Hindlimb muscle (tissue), 1 donor: ENCODE results near the gene PCDH9. TPM values are rescaled to one million over a fixed set of nuclear protein-coding genes. Genes with fewer than 3 reads are reported as not detected.
A peak's percentile ranks its signal among the peaks of the same experiment; 100 is the strongest.
"Not testable (repeated sequence)": the region's sequence is repeated elsewhere in the genome, so short reads cannot be mapped to it uniquely, and the experiment has no call there.

Source experiments
- DNase-seq: peaks from one replicate; pipeline ENCODE4 v3.0.0-alpha.2; 2013
- polyA plus RNA-seq: library from polyadenylated mRNA; unstranded; fragments of 120-200 nt; gene quantifications from one replicate; pipeline ENCODE4 v1.2.1, GENCODE V29; 2013; ENCODE audit not compliant: insufficient read length

PCDH9 gene
- polyA plus RNA-seq, 1 donor: 2.0 TPM

DNA sequence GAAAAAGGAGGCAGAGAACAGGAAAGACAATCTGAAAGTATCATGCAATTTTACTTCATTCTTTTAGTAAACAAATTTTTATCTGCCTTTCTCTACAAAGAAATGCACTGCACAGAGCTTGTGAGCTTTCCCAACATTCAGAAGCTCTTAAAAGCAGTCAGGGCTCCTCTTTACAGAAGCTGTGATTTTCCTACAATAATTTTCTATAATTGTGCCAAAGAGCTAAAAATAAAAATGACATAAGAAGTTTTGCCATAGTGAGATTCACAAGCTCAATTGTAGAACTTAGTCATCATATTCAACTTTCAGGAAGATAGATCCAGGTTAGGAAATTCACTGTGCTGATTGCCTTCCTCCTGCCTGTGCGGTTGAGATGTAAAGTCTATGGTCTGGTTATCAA is 341.4 kb downstream of the PCDH9 start:
- no peak for DNase-seq

DNA sequence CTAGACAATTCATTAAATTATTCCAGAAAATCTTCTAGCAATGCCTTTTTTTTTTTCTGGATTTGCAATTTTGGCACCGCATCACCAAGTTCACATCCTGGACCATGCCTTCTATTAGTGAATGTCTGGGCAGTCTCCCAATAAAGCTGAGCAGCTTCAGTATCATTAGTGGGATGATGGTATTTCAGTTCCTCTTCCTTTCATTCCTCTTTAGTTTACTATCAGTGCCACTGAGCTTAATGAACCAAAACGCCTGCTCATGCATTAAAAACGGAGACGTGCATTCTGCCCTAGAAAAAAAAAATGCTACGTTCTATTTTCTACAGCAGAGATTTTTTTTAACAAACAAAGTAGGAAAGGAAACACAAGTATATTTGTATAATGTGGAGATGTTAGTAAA is 343.0 kb downstream of the PCDH9 start:
- DNase-seq: peak; percentile 32

DNA sequence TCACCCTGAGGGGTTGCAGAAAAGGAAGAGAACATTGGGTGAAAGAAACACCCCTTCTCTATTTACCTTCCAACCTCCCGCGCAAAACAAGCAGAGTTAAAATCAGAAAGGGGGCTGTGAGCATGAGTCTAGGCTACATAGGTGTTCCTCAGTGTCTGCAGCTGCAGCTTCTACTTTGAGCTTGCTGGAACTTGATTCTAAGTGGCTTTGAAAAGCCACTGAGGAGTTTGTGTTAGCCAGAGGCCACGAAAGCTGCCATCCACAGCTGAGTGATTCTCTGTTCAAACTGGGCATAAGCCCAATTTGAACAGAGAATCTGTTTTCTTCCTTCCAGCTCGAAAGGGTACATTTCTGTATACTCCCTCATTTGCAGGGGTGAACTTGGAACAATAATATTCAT is 343.9 kb downstream of the PCDH9 start:
- no peak for DNase-seq

DNA sequence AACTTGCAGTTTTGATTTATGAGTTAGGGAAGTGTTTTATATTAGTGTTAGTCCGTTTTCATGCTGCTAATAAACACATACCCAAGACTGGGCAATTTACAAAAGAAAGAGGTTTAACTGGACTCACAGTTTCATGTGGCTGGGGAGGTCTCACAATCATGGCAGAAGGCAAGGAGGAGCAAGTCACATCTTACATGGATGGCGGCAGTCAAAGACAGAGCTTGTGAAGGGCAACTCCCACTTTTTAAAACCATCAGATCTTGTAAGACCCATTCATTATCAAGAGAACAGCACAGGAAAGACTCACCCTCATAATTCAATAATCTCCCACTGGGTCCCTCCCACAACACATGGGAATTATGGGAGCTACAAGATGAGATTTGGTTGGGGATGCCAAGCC is 349.0 kb downstream of the PCDH9 start:
- not testable (repeated sequence) for DNase-seq

DNA sequence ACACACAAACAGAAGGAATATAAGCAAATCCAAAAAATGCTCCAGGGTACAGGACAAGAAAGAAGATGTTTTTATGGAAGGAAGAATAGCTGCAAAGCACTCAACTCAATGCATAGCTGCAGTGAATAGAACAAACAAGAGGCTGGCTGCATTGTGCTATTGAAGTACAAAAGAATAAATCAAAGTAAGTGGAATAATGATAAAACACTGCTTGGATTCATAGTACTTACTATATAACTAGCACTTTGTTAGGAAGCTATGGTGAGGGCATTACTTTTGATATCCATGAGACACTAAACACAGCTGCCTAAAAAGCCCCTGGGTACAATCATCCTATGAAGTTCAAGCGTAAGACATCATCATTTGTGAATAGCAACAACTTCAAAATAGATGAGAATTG is 350.1 kb downstream of the PCDH9 start:
- DNase-seq: no peak

DNA sequence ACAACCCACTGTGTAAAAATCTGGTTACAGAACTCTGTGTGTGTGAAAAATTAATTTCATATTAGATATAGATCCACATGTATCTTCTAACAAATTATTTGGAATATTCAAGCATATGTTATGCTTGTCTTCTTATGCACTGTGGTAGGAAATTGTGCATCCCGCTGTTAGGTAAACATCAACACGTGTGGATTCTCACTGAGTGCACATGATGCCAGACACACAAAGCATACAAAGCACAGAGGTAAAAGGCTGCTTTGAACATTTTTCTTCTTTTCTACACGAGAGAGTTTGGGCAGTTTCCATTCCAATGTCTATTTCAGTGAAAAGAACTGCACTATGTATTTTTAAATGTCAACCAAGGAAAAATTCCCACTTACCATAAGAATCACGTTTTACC is 354.9 kb downstream of the PCDH9 start:
- DNase-seq: no peak

DNA sequence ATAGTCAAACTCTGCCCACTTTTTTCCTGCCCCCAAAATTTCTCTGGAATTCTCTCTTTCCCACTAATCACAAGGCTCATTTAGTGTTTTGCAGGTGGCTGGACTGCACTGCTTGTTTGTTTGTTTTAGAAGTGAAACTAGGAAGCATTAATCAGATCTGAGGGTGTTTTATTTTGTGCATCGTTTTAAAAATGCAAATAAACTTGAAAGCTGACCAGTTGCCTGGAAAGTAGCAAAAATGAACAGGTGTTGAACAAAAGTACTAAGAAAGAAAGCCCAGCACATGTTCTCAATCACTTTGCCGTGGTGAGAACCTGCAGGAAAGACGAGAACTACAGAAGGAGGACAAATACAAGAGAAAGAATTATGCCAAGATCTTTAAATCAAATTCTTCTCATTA is 365.5 kb downstream of the PCDH9 start:
- no peak for DNase-seq

DNA sequence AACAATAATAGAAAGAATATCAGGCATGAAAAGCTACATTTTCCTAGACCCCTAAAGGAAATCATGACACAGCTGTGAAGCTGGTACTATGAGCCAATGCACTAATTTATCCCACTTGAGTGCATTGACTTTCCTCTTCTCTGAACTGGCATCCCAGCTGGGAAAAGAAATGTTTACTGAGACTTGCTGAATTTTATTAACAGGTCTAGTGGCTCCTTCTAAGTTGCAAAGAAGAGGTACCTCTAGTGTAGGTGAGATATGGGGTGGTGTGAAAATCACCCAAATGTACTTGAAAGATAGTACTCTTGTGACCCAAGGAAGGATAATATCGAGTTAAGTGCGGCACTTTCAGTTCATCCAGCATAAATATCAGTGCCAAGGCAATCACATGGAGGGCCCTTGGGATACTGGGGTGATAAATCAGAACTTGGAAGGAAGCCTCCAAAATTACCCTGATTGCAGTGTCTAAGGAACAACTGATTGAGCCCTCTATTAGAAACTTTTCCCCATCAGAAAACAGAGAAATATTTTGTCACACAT is 369.2 kb downstream of the PCDH9 start:
- no peak for DNase-seq

DNA sequence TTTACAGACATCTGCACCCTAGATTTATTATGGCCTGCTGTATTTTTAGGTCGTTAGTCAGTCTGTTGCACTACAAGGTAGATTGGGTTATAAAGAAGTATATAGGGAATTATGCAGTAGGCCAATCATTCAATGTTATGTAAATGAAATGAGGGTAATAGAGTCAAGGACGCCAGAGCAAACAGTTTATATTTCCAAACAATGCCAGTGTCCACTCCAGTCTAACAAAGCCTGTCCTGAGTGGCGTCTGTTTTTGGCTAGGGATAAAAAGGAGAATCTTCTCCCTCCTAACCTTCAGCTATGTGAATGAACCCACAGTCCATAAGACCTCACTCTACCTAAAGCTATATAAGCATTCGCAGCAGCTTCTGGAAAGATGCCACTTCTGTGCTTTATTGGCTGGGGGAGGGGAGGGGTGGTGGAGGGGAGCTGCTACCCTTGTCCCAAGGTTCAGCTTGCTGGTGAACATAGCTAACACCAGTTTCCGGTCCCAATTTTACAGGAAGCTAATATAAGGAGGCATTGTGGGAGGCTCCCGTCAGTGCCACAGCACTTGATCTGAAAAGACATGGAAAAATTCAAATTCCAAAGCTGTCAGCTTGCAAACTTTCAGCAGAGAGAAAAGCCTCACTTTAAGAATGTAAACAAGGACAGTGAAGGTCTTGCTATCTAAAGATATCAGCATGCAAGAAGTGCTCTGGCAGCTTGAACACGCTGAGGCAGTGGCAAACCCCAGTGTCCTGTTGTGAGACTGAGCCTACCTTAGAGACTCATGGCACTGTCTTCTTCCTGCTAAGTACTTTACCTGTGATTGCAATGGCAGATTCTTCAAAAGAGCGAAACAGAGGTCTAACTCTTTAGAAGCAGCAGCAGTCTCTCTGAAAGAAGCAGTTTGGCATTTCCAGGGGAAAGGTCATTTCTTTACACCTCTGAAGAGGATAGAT is 369.9 kb downstream of the PCDH9 start:
- DNase-seq: no peak

DNA sequence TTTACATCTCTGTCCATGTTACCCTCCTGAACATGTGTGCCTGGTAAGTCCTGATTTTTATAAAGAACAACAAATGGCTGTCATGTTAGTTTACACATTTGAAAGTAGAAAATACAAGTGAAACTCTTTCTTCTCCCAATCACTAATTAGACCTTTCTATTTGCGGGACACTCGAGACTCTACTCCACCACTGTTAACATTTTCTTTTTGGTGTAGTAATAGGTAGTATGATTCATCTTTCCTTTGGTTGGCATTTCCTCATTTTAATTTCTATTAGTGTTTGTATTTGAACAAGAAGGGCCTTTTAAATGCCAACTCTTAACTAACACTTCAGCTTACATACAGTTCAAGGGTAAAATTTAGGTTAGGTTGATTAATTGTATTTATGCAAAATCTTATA is 371.1 kb downstream of the PCDH9 start:
- no peak for DNase-seq

DNA sequence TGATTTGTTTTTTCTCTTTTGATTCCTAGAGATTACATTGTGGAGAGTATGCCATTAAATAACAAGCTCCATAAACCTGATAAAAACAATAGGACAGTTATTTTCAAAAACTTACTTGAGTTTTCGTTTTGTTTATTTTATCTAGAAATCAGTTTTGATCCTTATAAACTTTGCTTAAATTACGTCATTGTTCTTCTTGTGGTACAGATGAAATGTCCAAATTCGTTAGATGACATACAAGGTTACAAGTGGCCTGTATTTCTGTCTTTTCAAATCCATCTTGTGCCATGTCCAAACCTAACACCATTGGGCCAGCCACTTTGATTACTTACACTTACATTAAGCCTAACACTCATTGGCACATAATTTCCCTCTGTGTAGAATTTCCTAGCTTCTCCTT is 372.0 kb downstream of the PCDH9 start:
- DNase-seq: no peak

DNA sequence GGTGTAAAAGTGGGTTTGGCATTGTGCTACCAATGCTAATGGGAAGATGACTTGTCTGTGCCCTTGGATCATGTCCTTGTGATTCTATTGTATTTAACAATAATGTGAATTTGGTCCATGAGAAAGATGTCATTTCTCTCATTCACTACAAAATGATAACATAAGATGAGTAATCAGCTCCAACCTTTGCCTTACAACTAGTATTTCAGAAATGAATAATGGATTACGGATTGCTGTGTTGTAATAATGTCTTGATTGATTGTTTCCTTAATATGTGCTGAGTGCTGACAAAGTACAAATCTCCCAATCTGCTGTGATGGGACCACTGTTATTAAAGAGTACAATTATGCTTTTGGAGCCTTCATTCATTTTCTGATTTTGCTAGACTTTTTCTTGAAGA is 375.0 kb downstream of the PCDH9 start:
- DNase-seq: no peak

DNA sequence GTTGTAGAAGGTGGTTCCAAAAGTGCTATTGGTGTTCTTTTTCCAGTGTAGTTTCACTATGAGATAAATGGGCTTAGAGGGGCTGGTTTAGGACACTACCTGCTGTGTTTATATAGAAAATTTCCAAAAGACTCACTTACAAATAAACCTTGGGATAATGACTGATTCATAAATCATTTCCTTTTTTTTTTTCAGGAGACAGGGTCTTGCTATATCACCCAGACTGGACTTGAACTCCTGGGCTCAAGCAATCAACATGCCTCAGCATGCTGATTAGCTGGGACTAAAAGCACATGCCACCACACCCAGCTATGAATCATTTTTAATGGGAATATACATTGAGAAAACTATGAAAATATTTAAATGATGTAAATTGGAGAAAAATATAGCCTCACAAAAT is 376.6 kb downstream of the PCDH9 start:
- DNase-seq: no peak

DNA sequence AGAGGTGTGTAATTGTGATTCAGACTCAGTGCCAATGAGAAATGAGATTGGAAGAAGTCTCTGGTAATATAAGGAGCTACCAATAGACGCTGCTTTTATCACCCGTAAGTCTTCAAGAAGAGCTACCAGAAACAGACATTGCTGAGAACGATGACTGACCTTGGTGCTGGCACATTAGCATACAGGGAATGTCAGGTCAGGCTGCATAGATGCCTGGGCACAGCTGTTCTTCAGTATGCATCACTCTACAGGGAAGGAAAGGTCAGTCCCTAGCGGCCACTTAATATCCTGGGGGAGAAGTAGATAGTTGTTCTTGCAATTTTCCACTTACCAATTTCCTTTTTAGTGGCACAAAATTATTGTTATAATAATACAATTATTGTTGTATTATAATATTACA is 380.4 kb downstream of the PCDH9 start:
- no peak for DNase-seq

DNA sequence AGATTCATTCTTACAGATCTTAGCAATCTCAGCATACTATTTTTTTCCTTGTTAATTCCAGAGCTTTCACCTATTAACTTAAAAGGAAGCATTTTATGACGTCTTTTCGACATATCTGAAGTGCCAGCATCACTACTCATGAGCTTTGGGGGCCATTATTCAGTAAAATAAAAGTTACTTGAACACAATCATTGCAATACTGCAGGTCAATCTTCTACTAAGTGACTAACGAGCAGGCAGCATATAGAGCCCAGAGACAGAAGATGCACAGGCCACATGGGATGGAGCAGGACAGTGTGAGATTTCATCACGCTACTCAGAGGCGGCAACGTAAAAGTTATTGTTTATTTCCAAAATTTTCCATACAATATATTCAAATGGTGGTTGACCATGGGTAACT is 382.6 kb downstream of the PCDH9 start:
- DNase-seq: no peak

DNA sequence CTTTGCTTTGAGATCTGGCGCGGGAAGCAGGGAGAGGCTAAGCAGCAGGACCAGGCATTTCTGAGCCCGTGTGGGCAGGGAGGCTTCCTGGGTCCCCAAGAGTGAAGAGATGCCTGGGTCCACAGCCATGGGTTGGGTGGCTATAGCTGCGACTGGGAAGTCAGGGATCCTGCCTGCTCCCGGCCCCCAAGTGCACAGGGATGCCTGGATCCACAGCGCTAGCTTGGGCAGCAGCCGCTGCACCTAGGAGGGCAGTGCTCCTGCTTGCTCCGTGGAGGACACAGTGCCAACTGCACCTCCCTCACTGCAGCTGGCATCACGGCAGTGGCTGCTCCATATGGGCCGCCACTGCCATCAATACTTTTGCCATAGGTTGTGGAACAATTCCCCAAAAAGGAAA is 384.7 kb downstream of the PCDH9 start:
- DNase-seq: no peak

DNA sequence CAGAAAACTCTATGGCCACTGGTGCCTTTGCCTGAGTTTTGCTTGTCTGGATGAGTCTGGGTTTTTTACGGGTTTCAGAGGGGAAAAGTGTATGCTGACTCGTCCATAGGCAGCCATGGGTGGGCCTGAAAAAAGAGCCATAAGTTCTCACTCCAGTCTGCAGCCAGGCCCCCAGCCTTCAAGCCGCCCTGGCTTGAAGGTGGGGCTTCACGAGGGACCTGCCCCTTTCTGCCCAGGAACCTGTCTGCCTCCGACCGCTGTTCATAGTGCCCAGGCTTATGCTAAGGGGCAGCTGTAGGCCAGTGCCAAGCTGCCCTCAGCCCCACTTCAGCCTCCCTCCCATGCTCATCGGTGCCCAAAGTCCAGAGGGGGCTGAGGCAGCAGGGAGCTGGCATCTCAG is 385.2 kb downstream of the PCDH9 start:
- no peak for DNase-seq

DNA sequence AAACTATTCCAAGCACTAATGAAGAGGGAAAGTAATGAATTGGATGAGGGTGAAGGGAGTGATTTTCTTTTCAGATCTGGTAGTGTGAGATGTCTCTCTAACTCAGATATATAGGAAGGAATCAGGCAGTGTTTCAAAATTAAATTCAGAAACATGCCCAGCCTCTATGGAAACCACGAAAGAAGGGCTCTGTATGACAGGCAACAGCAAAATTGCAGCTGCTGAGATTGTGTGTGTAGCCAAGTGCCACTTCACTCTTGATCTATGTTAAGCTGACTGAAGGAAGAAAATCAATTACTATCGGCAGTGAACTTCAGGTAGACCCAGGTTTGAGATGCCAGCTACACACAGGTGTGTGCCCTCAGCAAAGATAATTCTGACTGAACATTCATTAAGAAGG is 387.4 kb downstream of the PCDH9 start:
- no peak for DNase-seq

DNA sequence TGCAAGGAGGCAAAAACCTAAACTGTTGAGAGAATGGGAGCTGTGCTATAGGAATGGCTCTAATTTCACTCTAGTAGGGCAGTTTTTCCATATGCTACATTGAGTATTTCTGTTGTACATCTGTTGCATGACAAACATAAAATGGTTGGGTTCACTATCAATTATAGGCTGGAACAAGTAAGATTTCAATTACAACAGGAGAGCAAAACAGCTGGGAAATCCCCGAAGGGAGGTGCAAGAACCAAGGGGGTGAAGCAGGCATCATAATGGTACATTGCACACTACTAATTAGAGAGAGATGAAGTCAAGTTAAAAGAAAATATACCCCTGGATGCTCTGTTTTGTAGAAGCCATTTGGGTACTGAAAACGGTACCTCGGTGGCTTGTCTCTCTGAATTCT is 389.5 kb downstream of the PCDH9 start:
- no peak for DNase-seq

DNA sequence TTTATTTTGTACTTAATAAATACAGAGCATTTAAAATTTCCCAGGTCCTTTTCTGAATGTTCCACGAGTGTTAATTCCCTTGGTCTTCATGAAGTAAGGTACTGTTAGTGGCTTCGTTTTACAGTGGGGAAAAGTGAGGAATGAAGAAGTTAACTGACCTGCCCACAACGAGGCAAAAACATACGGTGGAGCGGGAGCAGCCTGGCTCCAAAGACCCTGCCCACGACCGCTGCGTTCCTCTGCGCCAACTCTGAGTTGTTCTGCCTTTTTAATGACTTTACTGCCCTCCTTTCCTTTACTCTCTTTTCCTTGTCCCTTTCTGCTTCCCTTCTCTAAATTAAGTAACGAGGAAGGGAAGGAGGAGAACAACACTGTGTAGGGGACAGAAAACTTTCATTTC is 392.9 kb downstream of the PCDH9 start:
- DNase-seq: no peak

DNA sequence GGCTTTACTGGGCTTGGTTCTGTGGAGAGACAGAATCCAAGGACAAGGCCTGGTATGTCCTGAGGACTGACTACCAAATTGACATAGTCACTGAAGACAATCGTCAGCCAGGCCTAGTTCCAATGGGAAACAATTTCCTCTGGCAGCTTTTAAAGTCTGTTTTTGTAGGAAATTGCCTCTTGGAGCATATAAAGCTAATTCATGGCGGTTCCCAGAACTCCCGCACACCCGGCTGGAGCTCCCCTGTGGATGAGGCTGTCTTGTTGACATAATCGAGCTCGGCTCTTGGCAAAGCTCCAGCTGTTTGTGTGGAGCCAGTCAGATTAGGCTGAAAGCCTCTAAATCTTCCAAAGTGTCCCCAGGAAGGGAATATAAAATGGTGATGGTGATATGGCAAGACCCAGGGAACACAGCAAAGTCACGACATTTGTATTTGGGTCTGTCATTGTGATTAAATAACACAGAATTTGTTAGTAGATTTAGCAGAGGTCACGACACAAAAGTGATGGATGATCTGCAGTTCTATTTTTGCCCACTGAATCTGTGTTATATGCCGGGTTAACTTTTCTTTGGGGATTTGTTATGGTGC is 395.0 kb downstream of the PCDH9 start:
- DNase-seq: peak; percentile 38

DNA sequence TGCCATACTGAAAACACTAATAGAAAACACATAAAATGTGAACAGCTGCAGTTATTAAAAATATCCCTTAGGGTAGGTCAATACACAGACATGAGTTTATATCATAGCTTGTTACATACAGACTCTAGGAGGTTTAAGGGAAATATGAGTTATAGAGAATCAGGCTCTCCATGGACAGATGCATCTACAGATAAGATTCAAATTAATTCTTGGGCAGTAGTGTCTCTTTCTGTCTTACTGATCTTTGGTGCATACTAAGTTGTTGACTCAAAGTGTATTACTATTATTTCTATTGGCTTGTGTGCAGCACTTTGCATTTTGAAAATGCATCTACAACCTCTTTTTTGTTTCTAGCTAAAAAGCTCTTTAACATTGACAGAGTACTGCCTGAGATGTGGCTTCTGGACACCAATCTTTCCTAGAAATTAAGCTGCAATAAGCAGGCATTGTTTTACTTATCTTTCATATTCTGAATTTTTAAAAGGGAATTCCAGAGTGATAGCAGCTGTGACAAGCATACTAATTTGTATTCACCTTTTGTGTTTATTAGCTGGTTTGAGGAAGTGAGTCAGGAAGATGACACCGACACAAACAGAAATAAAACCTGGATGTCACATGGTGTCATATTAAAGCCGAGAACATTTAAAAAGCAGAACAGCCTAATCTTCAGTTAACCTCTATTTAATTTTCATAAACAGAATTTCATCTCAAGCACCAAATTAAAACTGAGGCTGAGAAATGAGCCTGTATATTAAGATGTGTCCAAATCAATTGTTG is 399.0 kb downstream of the PCDH9 start:
- no peak for DNase-seq

DNA sequence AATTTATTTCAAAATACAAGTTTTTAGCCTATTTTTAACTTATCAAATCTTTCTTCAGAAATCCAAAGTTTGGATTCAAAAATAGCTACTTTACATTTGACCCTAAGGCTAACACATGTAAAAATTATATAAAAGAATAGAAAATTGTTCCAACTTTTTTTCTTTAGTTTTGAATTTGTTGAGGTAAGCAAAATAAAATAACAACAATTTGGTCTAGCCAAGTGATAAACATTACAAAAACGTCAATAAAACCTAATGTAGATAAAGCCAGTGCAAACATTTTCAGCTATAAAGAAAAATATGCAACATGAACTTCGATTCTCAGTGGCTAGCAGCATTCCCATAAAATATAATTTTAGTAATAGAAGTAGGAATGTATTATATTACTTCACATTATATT is 400.3 kb downstream of the PCDH9 start:
- DNase-seq: no peak
